CD4-positive, CD25-positive, alpha-beta regulatory T cell (primary cell): Measurements from ENCODE around the gene HUNK. TPM values are rescaled to one million over a fixed set of nuclear protein-coding genes. Genes with fewer than 3 reads are reported as not detected.
"Not testable (repeated sequence)": the region's sequence is repeated elsewhere in the genome, so short reads cannot be mapped to it uniquely, and the experiment has no call there.

Experiments
- ATAC-seq, 2 donors: fragments of 150-1000 bp; cut with Tn5 transposase; one replicate each; pipeline ENCODE4 v1.10.0; 2021; ENCODE audit warnings: low read depth in 2 of 2, moderate number of reproducible peaks in 2 of 2, moderate library complexity in 1 of 2
- DNase-seq, 3 donors: peaks; one replicate each; pipeline versions ENCODE4 v3.0.0 to v3.0.0-alpha.2; 2012 to 2022; ENCODE audit warnings: mixed read lengths in 1 of 3
- H3K27ac ChIP-seq: one replicate; pipeline ENCODE4 v1.7.0; 2013; ENCODE audit warnings: mild to moderate bottlenecking, low read length; ENCODE audit not compliant: insufficient read depth, poor library complexity, severe bottlenecking
- H3K27me3 ChIP-seq: one replicate; pipeline ENCODE4 v1.7.0; 2013; ENCODE audit warnings: low read length; ENCODE audit not compliant: control insufficient read depth, insufficient read depth
- H3K36me3 ChIP-seq: one replicate; pipeline ENCODE4 v1.7.0; 2013; ENCODE audit warnings: mild to moderate bottlenecking, low read length, moderate library complexity; ENCODE audit not compliant: control insufficient read depth, insufficient read depth
- H3K4me1 ChIP-seq: 2 replicates; pipeline ENCODE4 v1.7.0; 2013; ENCODE audit warnings: mild to moderate bottlenecking, low read length; ENCODE audit not compliant: insufficient read depth, control insufficient read depth, poor library complexity, severe bottlenecking
- H3K4me3 ChIP-seq: one replicate; pipeline ENCODE4 v1.7.0; 2013; ENCODE audit warnings: low read depth, mild to moderate bottlenecking, low read length, moderate library complexity
- H3K9me3 ChIP-seq, 2 experiments: 1 replicate in 1 of 2; 2 replicates in 1 of 2; pipeline ENCODE4 v1.7.0; 2013; ENCODE audit warnings: low read length in 2 of 2, mild to moderate bottlenecking in 1 of 2, moderate library complexity in 1 of 2; ENCODE audit not compliant: control insufficient read depth in 2 of 2
- H3K27ac Mint-ChIP-seq, 3 donors: one replicate each; pipeline ENCODE4 v1.8.0; 2020 to 2022; ENCODE audit warnings: mild to moderate bottlenecking in 3 of 3, mixed read lengths in 3 of 3, moderate library complexity in 2 of 3
- H3K27me3 Mint-ChIP-seq: one replicate; pipeline ENCODE4 v1.8.0; 2022; ENCODE audit warnings: mild to moderate bottlenecking, mixed read lengths
- H3K36me3 Mint-ChIP-seq: one replicate; pipeline ENCODE4 v1.8.0; 2020; ENCODE audit warnings: mixed read lengths
- H3K4me1 Mint-ChIP-seq, 4 donors: one replicate each; pipeline ENCODE4 v1.8.0; 2020 to 2022; ENCODE audit warnings: mixed read lengths in 4 of 4, mild to moderate bottlenecking in 1 of 4
- H3K4me3 Mint-ChIP-seq, 4 donors: one replicate each; pipeline ENCODE4 v1.8.0; 2020 to 2022; ENCODE audit warnings: mild to moderate bottlenecking in 4 of 4, mixed read lengths in 4 of 4, moderate library complexity in 3 of 4
- H3K9me3 Mint-ChIP-seq, 7 donors: one replicate each; pipeline ENCODE4 v1.8.0; 2020 to 2022; ENCODE audit warnings: mixed read lengths in 7 of 7, mild to moderate bottlenecking in 3 of 7, moderate library complexity in 2 of 7
- polyA plus RNA-seq, 4 donors: library from polyadenylated mRNA; unstranded; fragments of 300-500 nt; fragmentation: Illumina TruSeq; gene quantifications; one replicate each; pipeline ENCODE4 v1.2.3, GENCODE V29; 2021
- total RNA-seq: library from RNA; stranded (reverse); gene quantifications from one replicate; pipeline ENCODE4 v1.2.3, GENCODE V29; 2022

HUNK gene
- total and polyA plus RNA-seq, 5 donors from 2014 or later = not detected

GRCh38 chr21:31845151-31845729 lies 27.6 kb upstream of the HUNK start:
- Mint-ChIP-seq H3K36me3 (no peaks in the 10 kb centered on the region), H3K4me3 (no peak overlapping the region), H3K27ac (peak overlapping the region in 1 of 3 donors; percentile 54), H3K9me3 (no peaks in the 10 kb centered on the region), H3K27me3 (peaks cover 17% of the 10 kb centered on the region), H3K4me1 (no peaks in the 10 kb centered on the region)
- Histone ChIP-seq H3K36me3 (no peaks in the 10 kb centered on the region), H3K27ac (no peak overlapping the region), H3K9me3 (no peaks in the 10 kb centered on the region), H3K4me1 (no peaks in the 10 kb centered on the region), H3K4me3 (no peak overlapping the region), H3K27me3 (peaks cover 2% of the 10 kb centered on the region)
- DNase-seq (no peak), ATAC-seq (no peak)

- no peak overlapping the region for H3K27ac Mint-ChIP-seq
- ATAC-seq (no peak), DNase-seq (no peak)
- H3K4me3 Mint-ChIP-seq = no peak overlapping the region
- Histone ChIP-seq H3K27ac (no peak overlapping the region), H3K9me3 (no peaks in the 10 kb centered on the region), H3K4me3 (no peak overlapping the region), H3K36me3 (no peaks in the 10 kb centered on the region), H3K27me3 (peaks cover 2% of the 10 kb centered on the region), H3K4me1 (no peaks in the 10 kb centered on the region)
- peaks cover 0 to 2% (median 0%) of the 10 kb centered on the region in 7 donors for H3K9me3 Mint-ChIP-seq
- peaks cover 12% of the 10 kb centered on the region for H3K27me3 Mint-ChIP-seq
- no peaks in the 10 kb centered on the region for H3K36me3 Mint-ChIP-seq
- no peaks in the 10 kb centered on the region for H3K4me1 Mint-ChIP-seq
Measured at GRCh38 chr21:31846690-31847089, 26.1 kb upstream of the HUNK start.

DNA sequence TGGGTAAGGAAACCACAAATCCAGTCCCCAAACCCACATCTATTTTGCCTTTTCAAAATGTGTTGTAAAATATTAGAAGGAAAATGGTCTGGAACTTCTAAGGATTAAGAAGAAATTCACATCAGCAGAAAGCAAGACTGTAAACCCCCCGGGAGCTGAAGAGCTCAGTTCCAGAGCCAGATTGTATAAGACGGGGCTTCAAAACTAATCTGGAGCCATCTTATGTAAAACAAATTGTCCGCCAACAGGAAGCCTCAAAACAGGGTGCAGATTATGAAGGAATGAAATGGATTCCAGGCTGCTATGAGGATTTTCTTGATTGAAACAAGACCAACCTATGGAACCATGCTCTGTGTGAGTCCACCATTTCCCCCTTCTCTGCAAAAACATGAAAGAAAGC lies 25.1 kb upstream of the HUNK start:
- Mint-ChIP-seq H3K4me1 (no peaks in the 10 kb centered on the region), H3K36me3 (no peaks in the 10 kb centered on the region), H3K9me3 (peaks cover 0 to 3% (median 0%) of the 10 kb centered on the region in 7 donors), H3K4me3 (no peak overlapping the region), H3K27me3 (peaks cover 7% of the 10 kb centered on the region), H3K27ac (no peak overlapping the region)
- no peaks in the 10 kb centered on the region for H3K4me1 ChIP-seq
- ATAC-seq = no peak
- DNase-seq = no peak
- H3K4me3 ChIP-seq = no peak overlapping the region
- H3K27me3 ChIP-seq = no peaks in the 10 kb centered on the region
- H3K9me3 ChIP-seq = no peaks in the 10 kb centered on the region
- no peak overlapping the region for H3K27ac ChIP-seq
- H3K36me3 ChIP-seq = no peaks in the 10 kb centered on the region

GRCh38 chr21:31848326-31848985 lies 24.4 kb upstream of the HUNK start:
- H3K4me3 Mint-ChIP-seq = no peak overlapping the region
- peaks cover 7% of the 10 kb centered on the region for H3K27me3 Mint-ChIP-seq
- Histone ChIP-seq H3K4me1 (no peaks in the 10 kb centered on the region), H3K27me3 (no peaks in the 10 kb centered on the region), H3K36me3 (no peaks in the 10 kb centered on the region), H3K4me3 (no peak overlapping the region), H3K9me3 (no peaks in the 10 kb centered on the region), H3K27ac (no peak overlapping the region)
- no peak overlapping the region for H3K27ac Mint-ChIP-seq
- DNase-seq (no peak), ATAC-seq (no peak)
- H3K9me3 Mint-ChIP-seq = peaks cover 0 to 3% (median 0%) of the 10 kb centered on the region in 7 donors
- H3K36me3 Mint-ChIP-seq = no peaks in the 10 kb centered on the region
- H3K4me1 Mint-ChIP-seq = no peaks in the 10 kb centered on the region

- Histone ChIP-seq H3K27me3 (no peaks in the 10 kb centered on the region), H3K4me3 (no peak overlapping the region), H3K9me3 (no peaks in the 10 kb centered on the region), H3K27ac (no peak overlapping the region), H3K36me3 (no peaks in the 10 kb centered on the region), H3K4me1 (no peaks in the 10 kb centered on the region)
- peaks cover 0 to 3% (median 0%) of the 10 kb centered on the region in 7 donors for H3K9me3 Mint-ChIP-seq
- DNase-seq = no peak
- H3K36me3 Mint-ChIP-seq = no peaks in the 10 kb centered on the region
- H3K27me3 Mint-ChIP-seq = no peaks in the 10 kb centered on the region
- no peak for ATAC-seq
- no peak overlapping the region for H3K4me3 Mint-ChIP-seq
- H3K27ac Mint-ChIP-seq = no peak overlapping the region
- H3K4me1 Mint-ChIP-seq = no peaks in the 10 kb centered on the region
Measured at GRCh38 chr21:31850886-31851285, 21.9 kb upstream of the HUNK start.

- ATAC-seq (no peak), DNase-seq (no peak)
- Histone ChIP-seq H3K27ac (no peak overlapping the region), H3K36me3 (no peaks in the 10 kb centered on the region), H3K4me1 (no peaks in the 10 kb centered on the region), H3K9me3 (no peaks in the 10 kb centered on the region), H3K4me3 (no peak overlapping the region), H3K27me3 (no peaks in the 10 kb centered on the region)
- Mint-ChIP-seq H3K4me1 (no peaks in the 10 kb centered on the region), H3K27ac (no peak overlapping the region), H3K9me3 (peaks cover 0 to 3% (median 0%) of the 10 kb centered on the region in 7 donors), H3K36me3 (no peaks in the 10 kb centered on the region), H3K4me3 (no peak overlapping the region), H3K27me3 (no peaks in the 10 kb centered on the region)
Measured at GRCh38 chr21:31855180-31855579, 17.6 kb upstream of the HUNK start.

DNA sequence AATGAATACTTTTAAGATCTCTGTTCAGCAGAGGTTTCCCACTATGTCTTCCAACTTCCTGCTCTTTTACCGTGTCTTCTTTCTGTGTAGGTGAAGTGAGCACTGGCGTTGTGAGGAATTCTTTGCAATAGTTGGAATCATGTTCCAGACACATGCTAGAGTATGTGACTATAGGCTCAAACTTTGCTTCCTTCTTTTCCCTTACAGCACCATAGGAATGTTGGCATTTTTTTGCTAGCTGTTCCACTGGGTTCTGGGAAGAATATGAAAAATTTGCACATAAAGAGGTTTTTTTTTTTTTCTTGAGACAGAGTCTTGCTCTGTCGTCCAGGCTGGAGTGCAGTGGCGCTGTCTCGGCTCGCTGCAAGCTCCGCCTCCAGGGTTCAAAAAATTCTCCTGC lies 15.7 kb upstream of the HUNK start:
- Histone ChIP-seq H3K4me1 (no peaks in the 10 kb centered on the region), H3K36me3 (no peaks in the 10 kb centered on the region), H3K9me3 (no peaks in the 10 kb centered on the region), H3K4me3 (no peak overlapping the region), H3K27ac (no peak overlapping the region), H3K27me3 (no peaks in the 10 kb centered on the region)
- no peak overlapping the region for H3K4me3 Mint-ChIP-seq
- H3K4me1 Mint-ChIP-seq = no peaks in the 10 kb centered on the region
- no peaks in the 10 kb centered on the region for H3K36me3 Mint-ChIP-seq
- DNase-seq (no peak), ATAC-seq (no peak)
- H3K27me3 Mint-ChIP-seq = no peaks in the 10 kb centered on the region
- peaks cover 0 to 3% (median 0%) of the 10 kb centered on the region in 7 donors for H3K9me3 Mint-ChIP-seq
- no peak overlapping the region for H3K27ac Mint-ChIP-seq

DNA sequence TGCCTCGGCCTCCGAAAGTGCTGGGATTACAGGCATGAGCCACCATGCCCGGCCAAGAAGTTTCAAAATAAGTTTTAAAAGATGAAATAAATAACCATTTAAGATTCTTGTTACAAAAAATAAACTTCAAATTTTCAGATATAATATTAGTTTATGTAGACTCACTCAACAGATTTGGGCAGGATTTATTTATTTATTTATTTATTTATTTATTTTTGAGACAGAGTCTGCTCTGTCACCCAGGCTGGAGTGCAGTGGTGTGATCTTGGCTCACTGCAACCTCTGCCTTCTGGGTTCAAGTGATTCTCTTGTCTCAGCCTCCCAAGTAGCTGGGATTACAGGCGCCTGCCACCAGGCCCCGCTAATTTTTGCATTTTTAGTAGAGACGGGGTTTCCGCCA lies 15.2 kb upstream of the HUNK start:
- not testable (repeated sequence) for H3K36me3 ChIP-seq, H3K4me3 Mint-ChIP-seq, H3K27me3 ChIP-seq, H3K27ac ChIP-seq, H3K4me3 ChIP-seq, H3K9me3 Mint-ChIP-seq, H3K27me3 Mint-ChIP-seq, H3K4me1 Mint-ChIP-seq, H3K9me3 ChIP-seq, H3K36me3 Mint-ChIP-seq, H3K27ac Mint-ChIP-seq, H3K4me1 ChIP-seq, ATAC-seq, DNase-seq
